Measurements from ENCODE around the gene GPD1.

DNA sequence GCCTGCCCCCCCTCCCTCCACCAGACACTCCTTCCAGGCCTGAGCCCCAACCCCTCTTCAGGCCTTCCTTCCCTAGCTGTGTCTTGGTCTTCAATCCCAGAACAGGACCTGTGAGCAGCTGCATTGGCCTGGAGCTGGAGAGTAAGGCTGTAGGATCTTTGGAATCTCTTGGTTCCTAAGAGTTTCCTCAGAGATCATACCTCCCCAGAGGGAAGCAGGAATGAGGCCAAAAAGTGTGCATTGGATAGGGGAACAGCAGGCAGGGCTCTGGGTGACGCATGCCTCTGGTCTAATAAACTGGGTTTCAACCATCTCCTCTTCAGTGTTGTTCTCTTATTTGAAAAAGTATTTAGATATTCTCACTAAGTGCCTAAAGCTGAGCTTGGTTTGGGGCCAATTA is 20.5 kb upstream of the GPD1 start:
- TF ChIP-seq, protein P1, sequence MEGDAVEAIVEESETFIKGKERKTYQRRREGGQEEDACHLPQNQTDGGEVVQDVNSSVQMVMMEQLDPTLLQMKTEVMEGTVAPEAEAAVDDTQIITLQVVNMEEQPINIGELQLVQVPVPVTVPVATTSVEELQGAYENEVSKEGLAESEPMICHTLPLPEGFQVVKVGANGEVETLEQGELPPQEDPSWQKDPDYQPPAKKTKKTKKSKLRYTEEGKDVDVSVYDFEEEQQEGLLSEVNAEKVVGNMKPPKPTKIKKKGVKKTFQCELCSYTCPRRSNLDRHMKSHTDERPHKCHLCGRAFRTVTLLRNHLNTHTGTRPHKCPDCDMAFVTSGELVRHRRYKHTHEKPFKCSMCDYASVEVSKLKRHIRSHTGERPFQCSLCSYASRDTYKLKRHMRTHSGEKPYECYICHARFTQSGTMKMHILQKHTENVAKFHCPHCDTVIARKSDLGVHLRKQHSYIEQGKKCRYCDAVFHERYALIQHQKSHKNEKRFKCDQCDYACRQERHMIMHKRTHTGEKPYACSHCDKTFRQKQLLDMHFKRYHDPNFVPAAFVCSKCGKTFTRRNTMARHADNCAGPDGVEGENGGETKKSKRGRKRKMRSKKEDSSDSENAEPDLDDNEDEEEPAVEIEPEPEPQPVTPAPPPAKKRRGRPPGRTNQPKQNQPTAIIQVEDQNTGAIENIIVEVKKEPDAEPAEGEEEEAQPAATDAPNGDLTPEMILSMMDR (IDR thresholded peaks at IDR 0.05) = no peak
- no peak for TF ChIP-seq EZH2 (IDR thresholded peaks at IDR 0.05)
